CD4-positive, alpha-beta T cell treated with Interleukin-17A for 4 hours (primary cell): ENCODE results near the gene EFCAB11.

Experiments
- DNase-seq: peaks from one replicate; pipeline ENCODE4 v3.0.0-alpha.2; 2020; ENCODE audit warnings: mixed read lengths

EFCAB11 gene

GRCh38 chr14:89956661-89957009, 2.1 kb upstream of the EFCAB11 start:
- no peak for DNase-seq

GRCh38 chr14:89955745-89956660, 1.5 kb upstream of the EFCAB11 start, which contains the start of gene TDP1:
TDP1 (plus strand) TSS chr14:89955927; CDS start chr14:89963115, 7,188 bp downstream.
- DNase-seq = peak; percentile 98

GRCh38 chr14:89955022-89955744, 653 bp upstream of the EFCAB11 start:
- no peak for DNase-seq

- DNase-seq = no peak
These were observed 928 bp downstream of the EFCAB11 start for GRCh38 chr14:89953602-89954001.

GRCh38 chr14:89952576-89952975, 2.0 kb downstream of the EFCAB11 start:
- DNase-seq = no peak

GRCh38 chr14:89947344-89947743, 7.2 kb downstream of the EFCAB11 start:
- DNase-seq = no peak

GRCh38 chr14:89941830-89942377, 12.6 kb downstream of the EFCAB11 start:
- DNase-seq = no peak

- no peak for DNase-seq
These were observed 17.8 kb downstream of the EFCAB11 start for GRCh38 chr14:89936654-89937185.

- DNase-seq = no peak
These were observed 21.5 kb downstream of the EFCAB11 start for GRCh38 chr14:89933002-89933401.

GRCh38 chr14:89927186-89927865, 27.2 kb downstream of the EFCAB11 start:
- no peak for DNase-seq

- DNase-seq = no peak
These were observed 27.8 kb downstream of the EFCAB11 start for GRCh38 chr14:89926694-89927093.

GRCh38 chr14:89924268-89924667, 30.3 kb downstream of the EFCAB11 start:
- DNase-seq = no peak

- no peak for DNase-seq
These were observed 32.3 kb downstream of the EFCAB11 start for GRCh38 chr14:89922031-89922907.

- DNase-seq = no peak
These were observed 33.2 kb downstream of the EFCAB11 start for GRCh38 chr14:89921346-89921745.

- no peak for DNase-seq
These were observed 34.5 kb downstream of the EFCAB11 start for GRCh38 chr14:89920056-89920455.

- DNase-seq = no peak
These were observed 35.8 kb downstream of the EFCAB11 start for GRCh38 chr14:89918721-89919120.

- peak; percentile 65 for DNase-seq
These were observed 39.2 kb downstream of the EFCAB11 start for GRCh38 chr14:89915114-89915878.

- no peak for DNase-seq
These were observed 41.8 kb downstream of the EFCAB11 start for GRCh38 chr14:89912667-89913211.

GRCh38 chr14:89912221-89912620, 42.3 kb downstream of the EFCAB11 start:
- DNase-seq = no peak
